ENCODE data around the gene BLOC1S1. TPM values are rescaled to one million over a fixed set of nuclear protein-coding genes. Genes with fewer than 3 reads are reported as not detected.

Gene BLOC1S1
- total and polyA plus RNA-seq, 9 of the 15 experiments (the other 6 are each of a cell fraction or from before 2014, with no cell fraction given), result 75.2 to 161 (median 98.8) TPM

- TF ChIP-seq CCNT2 (IDR thresholded peaks at IDR 0.05; ENCODE audit: borderline replicate concordance, extremely low read depth, insufficient read length, low read depth, low read length), result no peak
- peak; percentile 82 for TF ChIP-seq NFIC (IDR thresholded peaks at IDR 0.05)
- no peak for TF ChIP-seq ZNF217 (CRISPR knock-in tag; IDR thresholded peaks at IDR 0.05)
Observed at GRCh38 chr12:55711786-55712553, 3.9 kb upstream of the BLOC1S1 start (continued).

GRCh38 chr12:55712700-55713415 is 3.0 kb upstream of the BLOC1S1 start:
- Histone ChIP-seq H3K27me3 (ENCODE audit: control insufficient read depth in 2 of 2, insufficient read depth in 2 of 2, low read length in 2 of 2) (peaks cover 5 to 12% of the 10 kb centered on the region in 2 experiments; a peak in 2 of 5 replicates), H3K4me2 (ENCODE audit: insufficient read depth, low read length) (no peak overlapping the region; the same call in 1 of the 2 replicates), H4K20me1 (replicated peaks; ENCODE audit: control insufficient read depth, insufficient read depth, low read length) (no peaks in the 10 kb centered on the region; the same call in 1 of the 2 replicates), H2AFZ (ENCODE audit: low read depth, low read length) (peak overlapping the region; percentile 75), H3K36me3 (ENCODE audit: control insufficient read depth, insufficient read depth, low read length) (no peaks in the 10 kb centered on the region), H3K79me2 (ENCODE audit: control insufficient read depth, insufficient read depth, low read length) (peaks cover 6% of the 10 kb centered on the region; the same call in 2 of the 3 replicates), H3K9ac (ENCODE audit: insufficient read depth in 1 of 2, low read depth in 2 of 2, low read length in 2 of 2) (no peak overlapping the region; a peak in 1 of 4 replicates), H3K9me1 (ENCODE audit: control insufficient read depth, insufficient read depth, low read length) (no peaks in the 10 kb centered on the region), H3K4me1 (replicated peaks in 1 of 2; ENCODE audit: control insufficient read depth in 2 of 2, insufficient read depth in 2 of 2, low read length in 2 of 2) (peaks cover 22 to 29% of the 10 kb centered on the region in 2 experiments; a peak in 4 of 5 replicates), H3K4me3 (no peak overlapping the region), H3K27ac (ENCODE audit: extremely low read depth, low read depth, low read length) (no peak overlapping the region), H3K9me3 (replicated peaks; ENCODE audit: control insufficient read depth, insufficient read depth, low read depth, low read length) (no peaks in the 10 kb centered on the region)
- CTCF ChIA-PET (ENCODE audit: low intra/inter-chr PET ratio), result no interaction called here
- WGBS (ENCODE audit: insufficient coverage, low coverage, missing lambda C conversion rate), result 0% methylated on average over 1 of the region's 1 CpG
- intact Hi-C loops (cut with micrococcal nuclease) (no loop called here), in situ Hi-C loops (cut with MboI) (no loop called here)
- POLR2A ChIA-PET, result interaction anchor here (0.7 to 1.6 kb wide), 5 partner anchors 9 to 924 kb away, joined by 3 to 9 read pairs (median 5); no protein-coding TSS in a partner anchor
- ATAC-seq (no peak), FAIRE-seq (no peak), DNase-seq (ENCODE audit: extremely low read depth in 1 of 4, low spot score in 3 of 4) (no peak)
- no TSS peak for BruUV-seq (replicated peaks)
- TF ChIP-seq ATF7 (IDR thresholded peaks at IDR 0.05) (no peak), SAP30 (IDR thresholded peaks at IDR 0.05; ENCODE audit: borderline replicate concordance, insufficient read depth, low read depth, low read length, poor library complexity, severe bottlenecking) (no peak), BHLHE40 (IDR thresholded peaks at IDR 0.05; ENCODE audit: low read length) (no peak), BACH1 (tag; IDR thresholded peaks at IDR 0.05) (no peak), KLF1 (tag; IDR thresholded peaks at IDR 0.05) (no peak), XRCC5 (IDR thresholded peaks at IDR 0.05; ENCODE audit: low read depth, low read length) (no peak), STAT5B (CRISPR knock-in tag; IDR thresholded peaks at IDR 0.05) (no peak), ZNF398 (CRISPR knock-in tag; IDR thresholded peaks at IDR 0.05) (no peak), PHTF2 (CRISPR knock-in tag; IDR thresholded peaks at IDR 0.05) (no peak), SNAPC5 (CRISPR knock-in tag; IDR thresholded peaks at IDR 0.05) (no peak), ARID1B (IDR thresholded peaks at IDR 0.05) (no peak), L3MBTL2 (IDR thresholded peaks at IDR 0.05) (no peak), THRAP3 (IDR thresholded peaks at IDR 0.05; ENCODE audit: borderline replicate concordance) (no peak), SMARCA5 (IDR thresholded peaks at IDR 0.05) (no peak), MAZ (CRISPR knock-in tag; conservative IDR thresholded peaks at IDR 0.05 in 1 of 2, IDR thresholded peaks at IDR 0.05 in 1 of 2) (no peak), ARNT (IDR thresholded peaks at IDR 0.05) (no peak)
